Suprapubic skin (tissue), 4 donors: Measurements from ENCODE around the gene IPO5.

Experiments used
- EP300 ChIP-seq: sonication (generic); formaldehyde crosslinking; IDR thresholded peaks from one replicate; pipeline ENCODE4 v1.6.1; 2017; ENCODE audit warnings: antibody characterized with exemption
- POLR2A ChIP-seq, 2 donors: fragments of 450-650 bp; IDR thresholded peaks; one replicate each; pipeline ENCODE4 v1.6.1; 2017; ENCODE audit warnings: antibody characterized with exemption in 2 of 2, mild to moderate bottlenecking in 2 of 2, moderate library complexity in 2 of 2
- POLR2AphosphoS5 ChIP-seq, 3 donors: sonication (generic); formaldehyde crosslinking; IDR thresholded peaks; one replicate each; pipeline ENCODE4 v1.6.1; 2017; ENCODE audit warnings: antibody characterized with exemption in 3 of 3
- TF ChIP-seq, protein P1 (sequence below), 2 donors: fragments of 200-600 bp in 1 of 2; fragments of 450-650 bp in 1 of 2; sonication (generic) in 1 of 2; IDR thresholded peaks; one replicate each; pipeline ENCODE4 v1.5.1; 2016 to 2019; ENCODE audit warnings: antibody characterized with exemption in 2 of 2, mild to moderate bottlenecking in 1 of 2, moderate library complexity in 1 of 2

DNA sequence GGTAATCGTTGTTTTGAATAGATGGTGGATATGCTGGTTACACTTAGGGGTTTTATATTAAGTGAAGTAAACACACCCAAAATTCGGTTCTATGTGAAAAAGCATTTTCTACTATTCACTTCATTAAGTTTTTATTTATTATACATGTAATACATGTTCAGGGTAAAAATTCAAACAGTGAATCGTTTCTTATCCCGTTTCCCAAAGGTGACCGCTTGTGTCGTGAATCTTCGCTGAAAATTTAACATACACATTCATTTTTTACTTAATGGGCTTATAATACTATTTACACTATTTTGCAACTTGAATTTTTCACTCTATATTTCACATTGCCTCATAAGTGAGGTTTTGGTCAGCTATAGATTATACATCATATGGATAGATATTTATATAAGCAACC lies 24.5 kb downstream of the IPO5 start:
- TF ChIP-seq, protein P1, sequence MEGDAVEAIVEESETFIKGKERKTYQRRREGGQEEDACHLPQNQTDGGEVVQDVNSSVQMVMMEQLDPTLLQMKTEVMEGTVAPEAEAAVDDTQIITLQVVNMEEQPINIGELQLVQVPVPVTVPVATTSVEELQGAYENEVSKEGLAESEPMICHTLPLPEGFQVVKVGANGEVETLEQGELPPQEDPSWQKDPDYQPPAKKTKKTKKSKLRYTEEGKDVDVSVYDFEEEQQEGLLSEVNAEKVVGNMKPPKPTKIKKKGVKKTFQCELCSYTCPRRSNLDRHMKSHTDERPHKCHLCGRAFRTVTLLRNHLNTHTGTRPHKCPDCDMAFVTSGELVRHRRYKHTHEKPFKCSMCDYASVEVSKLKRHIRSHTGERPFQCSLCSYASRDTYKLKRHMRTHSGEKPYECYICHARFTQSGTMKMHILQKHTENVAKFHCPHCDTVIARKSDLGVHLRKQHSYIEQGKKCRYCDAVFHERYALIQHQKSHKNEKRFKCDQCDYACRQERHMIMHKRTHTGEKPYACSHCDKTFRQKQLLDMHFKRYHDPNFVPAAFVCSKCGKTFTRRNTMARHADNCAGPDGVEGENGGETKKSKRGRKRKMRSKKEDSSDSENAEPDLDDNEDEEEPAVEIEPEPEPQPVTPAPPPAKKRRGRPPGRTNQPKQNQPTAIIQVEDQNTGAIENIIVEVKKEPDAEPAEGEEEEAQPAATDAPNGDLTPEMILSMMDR (IDR thresholded peaks at IDR 0.05) = no peak
- no peak for TF ChIP-seq POLR2AphosphoS5 (IDR thresholded peaks at IDR 0.05)
- TF ChIP-seq POLR2A (IDR thresholded peaks at IDR 0.05) = no peak
- no peak for TF ChIP-seq EP300
